ENCODE data around the gene SETD5.
A peak's percentile ranks its signal among the peaks of the same experiment; 100 is the strongest.

Gene SETD5

DNA sequence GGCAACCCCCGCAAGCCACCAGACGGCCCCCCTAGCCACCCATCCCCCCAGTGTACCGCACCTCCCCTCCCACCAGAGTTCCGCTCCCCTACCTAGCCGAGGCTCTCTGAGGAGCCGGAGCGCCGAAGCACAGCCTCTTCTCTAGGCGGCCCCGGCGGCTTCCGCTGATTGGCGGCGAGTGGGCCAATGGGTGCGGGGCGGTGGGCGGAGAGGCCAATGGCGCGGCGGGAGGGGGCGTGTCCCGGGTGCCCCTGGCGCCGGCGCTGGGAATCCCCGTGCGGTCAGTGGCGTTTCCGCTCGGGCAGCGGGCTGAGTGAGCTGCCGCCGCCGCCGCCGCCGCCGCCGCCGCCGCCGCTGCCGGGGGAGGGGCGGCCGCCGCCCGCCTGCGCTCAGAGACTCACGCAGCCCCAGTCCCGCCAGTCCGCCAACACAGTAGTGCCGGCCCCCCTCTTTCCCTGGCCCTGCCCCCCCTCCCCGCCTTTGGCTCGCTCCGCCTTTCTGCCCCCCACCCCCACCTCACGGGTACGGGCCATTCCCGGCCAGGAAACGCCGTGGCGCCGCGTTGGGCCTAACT is at the start of gene SETD5:
Gene SETD5, plus strand, starts transcription at position 284 of the 574 bp plus-strand sequence. CDS start 31,324 bp downstream, outside the sequence.
- peak; percentile 86 for DNase-seq (ENCODE audit: insufficient read length, low spot score)
- FAIRE-seq, result peak; percentile 73

DNA sequence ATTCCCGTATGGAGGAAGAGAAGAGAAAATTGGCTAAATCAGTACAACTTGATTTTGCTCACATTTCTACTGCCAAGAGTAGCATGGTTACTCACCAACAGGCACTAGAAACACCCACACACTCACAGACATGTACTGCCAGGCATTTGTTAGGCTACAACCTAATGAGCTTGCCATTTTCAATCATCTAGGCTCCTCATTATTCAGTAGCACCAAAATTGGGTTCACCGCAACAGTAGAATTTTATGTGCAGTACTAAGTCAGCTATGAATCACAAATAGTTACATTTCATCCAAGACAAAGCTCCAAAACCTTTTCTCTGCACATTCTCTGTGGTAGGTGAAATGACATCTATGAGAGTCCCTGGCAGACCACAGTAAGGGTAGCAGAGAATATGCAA is 49.5 kb upstream of the SETD5 start:
- no peak for FAIRE-seq
- no peak for DNase-seq (ENCODE audit: insufficient read length, low spot score)

GRCh38 chr3:9349321-9350117 is 47.9 kb upstream of the SETD5 start:
- DNase-seq (ENCODE audit: insufficient read length, low spot score) (no peak), FAIRE-seq (no peak)

DNA sequence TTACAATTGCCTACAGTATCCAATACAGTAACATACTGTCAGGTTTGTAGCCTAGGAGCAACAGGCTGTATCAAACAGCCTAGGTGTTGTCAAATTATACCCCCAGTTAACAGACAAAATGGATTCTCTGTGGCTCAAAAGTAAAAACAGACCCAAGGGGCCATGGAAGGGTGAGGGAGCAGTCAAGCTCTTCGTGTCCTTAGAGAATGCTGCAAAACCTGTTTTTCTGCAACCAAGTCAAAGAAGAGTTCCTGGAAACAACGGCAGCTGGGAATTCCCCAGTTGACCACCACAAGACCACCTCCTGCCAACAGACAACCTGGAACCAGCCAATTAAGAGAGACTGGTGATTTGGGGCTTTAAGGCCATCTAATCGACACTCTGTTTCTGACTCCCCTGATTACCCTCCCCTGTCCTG is 45.7 kb upstream of the SETD5 start:
- no peak for DNase-seq (ENCODE audit: insufficient read length, low spot score)
- FAIRE-seq, result no peak

DNA sequence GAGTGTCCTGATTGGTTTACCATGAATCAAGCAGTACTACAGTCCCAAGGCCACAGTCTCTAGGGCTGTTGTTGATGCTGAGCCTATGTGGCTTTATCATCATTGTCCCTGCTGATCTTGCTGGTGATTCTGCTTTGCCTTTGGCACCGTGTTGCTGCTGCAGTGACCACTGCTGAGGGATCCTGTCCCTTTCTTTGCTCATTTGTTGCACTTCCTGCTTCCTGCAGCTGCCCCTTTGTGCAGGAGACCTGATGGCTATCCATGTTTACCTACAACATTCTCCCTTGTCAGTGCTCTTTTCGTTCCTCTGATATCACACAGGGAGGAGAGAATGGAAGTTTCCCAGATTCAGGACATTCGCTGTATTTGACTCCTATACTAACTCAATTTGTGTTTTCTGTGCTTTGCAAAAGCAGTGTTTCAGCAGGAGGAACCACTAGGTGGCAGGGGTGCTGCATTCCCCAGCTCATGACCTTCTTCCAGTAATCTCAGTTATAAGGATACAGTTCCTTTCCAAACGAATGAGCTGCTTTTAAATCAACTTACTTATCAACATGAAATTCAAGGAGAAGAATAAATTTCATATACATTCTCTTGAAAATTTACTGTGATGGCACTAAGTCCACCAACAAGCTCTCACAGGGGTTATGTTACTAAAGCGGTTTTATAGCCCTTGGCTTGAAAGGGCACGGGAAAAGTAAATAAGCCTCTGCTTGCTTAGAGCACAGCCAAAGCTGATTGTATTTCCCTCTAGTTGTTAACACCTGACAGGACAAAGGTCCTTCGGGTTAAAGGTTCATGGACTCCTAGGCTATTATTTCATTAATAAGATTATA is 44.3 kb upstream of the SETD5 start:
- DNase-seq (ENCODE audit: insufficient read length, low spot score), result peak; percentile 24
- FAIRE-seq, result peak; percentile 60

GRCh38 chr3:9361691-9362388 is 35.6 kb upstream of the SETD5 start:
- no peak for FAIRE-seq
- DNase-seq (ENCODE audit: insufficient read length, low spot score), result no peak

DNA sequence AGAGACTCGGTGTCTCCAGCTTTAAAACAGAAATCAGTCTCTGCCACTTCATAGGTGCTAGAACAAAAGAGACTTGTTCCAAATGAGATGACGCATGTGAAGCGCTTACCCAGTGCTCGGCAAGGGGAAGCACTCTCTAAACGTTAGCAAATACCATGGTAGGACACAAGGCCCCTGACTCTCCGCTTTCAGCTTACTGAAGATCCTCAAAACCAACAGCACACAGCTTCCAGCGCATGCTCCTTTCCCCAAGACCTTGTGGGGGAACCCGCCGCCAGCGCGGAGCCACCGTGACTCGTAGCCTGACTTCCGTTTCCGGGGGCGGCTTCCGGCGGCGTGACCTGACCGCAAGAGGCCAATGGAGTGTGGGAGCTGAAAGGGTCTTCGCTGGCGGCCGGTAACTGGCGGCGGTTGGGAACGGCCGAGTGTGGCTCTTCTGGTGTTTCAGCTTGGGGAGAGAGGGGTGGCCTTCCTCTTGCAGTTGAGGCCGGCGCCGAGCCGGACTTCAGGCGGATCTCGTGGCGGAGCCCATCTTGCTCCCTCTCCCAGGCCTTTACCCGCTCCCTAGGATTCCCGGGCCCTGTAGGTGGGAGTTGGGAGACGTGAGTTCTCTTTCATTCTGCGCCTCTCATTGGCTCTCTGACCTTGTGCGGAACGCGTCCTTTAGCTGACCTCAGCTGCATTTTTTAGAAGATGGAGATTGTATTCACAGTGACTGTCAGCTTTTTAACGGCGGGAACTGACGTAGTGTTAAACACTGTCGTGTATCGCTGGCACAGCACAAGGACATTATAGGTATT is 34.5 kb upstream of the SETD5 start, which contains the start of gene THUMPD3:
Gene THUMPD3, plus strand, starts transcription at position 324 of the 800 bp plus-strand sequence. CDS start 2,015 bp downstream, outside the sequence.
- peak; percentile 69 for DNase-seq (ENCODE audit: insufficient read length, low spot score)
- FAIRE-seq, result peak; percentile 98

GRCh38 chr3:9369508-9369907 is 27.9 kb upstream of the SETD5 start:
- DNase-seq (ENCODE audit: insufficient read length, low spot score) (no peak), FAIRE-seq (no peak)

GRCh38 chr3:9373465-9373864 is 23.9 kb upstream of the SETD5 start:
- FAIRE-seq, result no peak
- DNase-seq (ENCODE audit: insufficient read length, low spot score), result no peak

DNA sequence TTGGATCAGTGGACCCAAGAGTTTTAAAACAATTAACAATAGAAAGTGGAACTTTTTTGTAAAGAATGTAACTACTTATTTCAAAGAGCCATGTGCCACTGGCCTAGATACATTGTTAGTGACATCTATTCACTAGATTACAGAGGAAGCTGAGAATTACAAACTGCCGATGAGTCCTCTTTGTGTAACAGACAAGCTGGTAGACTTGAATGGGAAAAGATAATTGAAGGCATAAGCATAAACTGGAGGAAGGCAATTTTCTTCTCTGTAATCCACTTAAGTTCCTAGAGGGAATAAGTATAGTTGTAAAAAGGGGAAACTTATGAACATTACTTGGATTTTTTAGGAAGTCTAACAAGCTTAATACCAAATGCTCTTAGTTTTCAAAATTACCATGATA is 19.4 kb upstream of the SETD5 start:
- no peak for FAIRE-seq
- DNase-seq (ENCODE audit: insufficient read length, low spot score), result no peak

- DNase-seq (ENCODE audit: insufficient read length, low spot score), result no peak
- FAIRE-seq, result no peak
These were observed 18.1 kb upstream of the SETD5 start for GRCh38 chr3:9379327-9379726.

GRCh38 chr3:9380014-9380413 is 17.4 kb upstream of the SETD5 start:
- FAIRE-seq, result no peak
- DNase-seq (ENCODE audit: insufficient read length, low spot score), result no peak

DNA sequence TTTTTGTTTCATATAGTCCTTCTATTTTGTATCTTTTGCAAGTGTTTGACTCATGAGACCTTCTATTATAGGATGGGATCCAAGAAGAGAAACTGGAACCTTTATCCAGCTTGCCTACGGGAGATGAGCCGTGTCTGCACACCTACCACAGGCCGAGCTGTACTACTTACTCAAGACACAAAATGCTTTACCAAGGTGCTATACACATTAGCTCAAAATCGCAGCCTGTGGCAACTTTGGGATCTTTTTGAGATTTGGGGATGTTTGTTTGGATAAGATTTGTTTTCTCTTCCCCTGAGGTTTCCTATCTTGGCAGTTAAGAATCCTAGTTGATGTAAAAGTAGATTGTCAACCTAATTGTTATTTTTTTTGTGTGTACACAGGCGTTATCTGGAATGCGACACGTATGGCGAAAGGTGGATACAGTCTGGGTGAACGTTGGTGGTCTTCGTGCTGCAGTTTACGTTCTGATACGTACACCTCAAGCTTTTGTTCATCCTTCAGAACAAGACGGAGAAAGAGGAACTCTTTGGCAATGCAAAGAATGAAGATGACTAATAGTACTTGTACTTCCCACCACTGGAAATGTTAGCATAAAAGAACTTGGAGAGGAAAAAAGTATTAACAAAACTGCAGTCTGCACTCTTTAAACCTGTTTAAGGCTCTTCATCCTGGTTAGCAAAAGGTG is 13.1 kb upstream of the SETD5 start:
- DNase-seq (ENCODE audit: insufficient read length, low spot score), result no peak
- no peak for FAIRE-seq

DNA sequence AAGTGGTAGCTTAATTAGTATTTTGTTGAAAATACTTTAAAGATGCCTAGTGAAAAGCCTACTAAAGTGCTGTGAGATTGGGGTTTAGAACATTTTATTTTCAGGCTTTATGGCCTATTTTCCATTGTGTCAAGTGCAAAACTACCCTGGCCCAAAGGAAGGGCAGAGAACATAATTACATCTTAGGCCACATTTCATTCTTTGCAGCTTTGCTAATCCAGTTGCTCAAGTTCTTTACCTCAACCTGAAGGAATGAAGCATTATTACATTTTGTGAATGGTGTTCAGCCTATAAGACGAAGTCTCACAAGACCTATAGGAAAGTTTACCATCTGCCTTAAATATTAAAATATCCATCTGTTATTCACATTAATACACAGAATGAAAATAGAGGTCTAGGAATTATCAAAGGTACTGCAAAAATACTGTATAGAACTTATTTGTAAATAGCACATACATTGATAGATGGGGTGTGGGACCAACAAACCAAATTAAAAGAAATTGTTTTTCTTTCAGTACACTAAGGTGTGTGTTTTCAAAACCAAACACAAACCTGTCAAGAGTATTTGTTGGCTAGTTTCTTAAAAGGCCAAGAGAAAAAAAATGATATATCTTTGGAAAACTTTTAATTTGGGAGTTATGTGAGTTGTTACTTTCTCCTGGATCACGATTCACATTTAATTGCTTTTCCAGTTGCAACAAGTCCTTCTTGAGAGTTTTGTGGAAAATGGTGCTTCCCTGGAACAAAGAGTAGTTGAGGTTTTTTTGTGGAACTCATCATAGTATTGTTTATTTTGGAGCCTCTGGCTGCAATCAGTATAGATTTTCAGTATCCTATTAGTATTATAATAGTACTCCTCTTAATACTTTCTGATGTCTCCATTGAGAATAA is 12.0 kb upstream of the SETD5 start:
- FAIRE-seq, result no peak

GRCh38 chr3:9386078-9386459 is 11.3 kb upstream of the SETD5 start:
- DNase-seq (ENCODE audit: insufficient read length, low spot score) (no peak), FAIRE-seq (no peak)

More for the DNA sequence above, 12.0 kb upstream of the SETD5 start:
- DNase-seq (ENCODE audit: insufficient read length, low spot score), result no peak

DNA sequence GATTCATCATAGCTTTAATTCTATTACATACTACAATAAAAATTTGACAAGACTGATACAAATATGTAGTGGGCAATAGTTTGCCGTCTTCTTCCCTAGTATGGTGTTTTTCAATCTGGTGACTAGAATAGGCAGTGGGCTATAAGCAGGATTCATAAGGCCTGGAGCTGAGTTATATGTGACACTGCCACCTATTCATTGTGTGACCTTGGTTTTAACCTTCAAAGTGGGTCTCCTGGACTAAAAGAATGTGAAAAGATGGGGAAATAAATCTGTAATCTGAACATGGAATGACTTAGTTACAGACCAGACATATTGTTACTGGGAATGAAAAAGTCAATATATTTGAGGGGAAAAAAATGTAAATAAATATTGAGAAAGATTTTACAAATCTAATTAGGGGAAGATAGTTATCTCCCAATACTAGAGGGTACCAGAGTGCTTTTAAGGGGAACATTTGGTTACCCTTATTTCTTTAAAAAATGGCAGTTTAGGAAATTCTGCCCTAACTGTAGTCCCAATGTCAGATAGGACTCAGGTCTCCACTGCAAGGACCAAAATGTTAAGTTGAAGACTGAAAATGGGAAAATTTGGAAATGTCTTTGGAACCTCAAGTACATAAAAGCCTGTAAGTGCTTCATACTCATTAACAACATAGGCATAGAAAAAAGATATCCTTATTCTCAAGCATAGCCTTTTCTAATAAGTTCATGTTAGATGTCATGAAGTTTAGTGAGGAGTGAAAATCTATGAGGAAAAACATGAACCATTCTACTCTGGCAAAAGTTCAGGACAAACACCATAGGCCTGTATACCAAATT is 10.7 kb upstream of the SETD5 start:
- FAIRE-seq, result no peak
- DNase-seq (ENCODE audit: insufficient read length, low spot score), result no peak

DNA sequence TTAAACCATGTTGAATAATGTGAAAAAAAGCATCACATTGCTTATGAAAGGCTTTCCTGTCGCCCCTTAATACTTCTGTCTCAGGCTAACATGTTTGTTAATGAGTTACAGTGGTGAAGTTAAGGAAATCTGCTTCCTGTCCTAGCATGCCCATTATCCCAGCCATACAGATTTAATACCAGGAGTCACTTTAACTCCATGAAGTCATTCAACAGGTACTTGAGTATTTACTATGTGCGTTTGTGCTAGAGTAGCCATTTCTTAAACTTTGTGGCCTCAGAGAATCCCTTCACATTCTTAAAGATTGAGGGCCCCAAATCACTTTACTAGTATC is 10.1 kb upstream of the SETD5 start:
- FAIRE-seq, result no peak

DNA sequence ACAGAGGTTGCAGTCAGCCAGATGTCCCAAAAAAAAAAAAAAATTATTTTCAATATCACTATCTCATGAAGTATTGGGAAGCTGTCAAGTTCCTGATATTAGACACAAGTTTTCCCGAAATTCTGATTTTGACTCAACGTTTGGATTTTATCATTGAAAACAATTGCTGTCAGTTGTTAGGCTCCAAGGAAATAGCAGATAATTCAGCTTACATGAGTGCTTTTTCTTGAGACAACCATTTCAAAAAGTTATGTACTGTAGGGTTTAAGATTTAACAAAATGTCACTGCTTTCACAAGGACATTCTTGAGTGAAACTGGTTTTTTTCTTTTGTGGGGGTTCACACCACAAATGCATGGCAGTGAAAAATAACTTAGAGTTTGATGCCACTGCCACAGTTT is 9.3 kb upstream of the SETD5 start:
- FAIRE-seq (no peak), DNase-seq (ENCODE audit: insufficient read length, low spot score) (no peak)

More for the DNA sequence above, 10.1 kb upstream of the SETD5 start:
- no peak for DNase-seq (ENCODE audit: insufficient read length, low spot score)

All from GM19239 (cell line).